NCI-H748 treated with DMSO at 0.1 percent for 48 hours (cell line): ENCODE measurements around the gene COPS2.
A peak's percentile ranks its signal among the peaks of the same experiment; 100 is the strongest.
"Not testable (repeated sequence)": the region's sequence is repeated elsewhere in the genome, so short reads cannot be mapped to it uniquely, and the experiment has no call there.

ENCODE experiments used
- DNase-seq: peaks from one replicate; lab custom pipeline; 2025; lab: John Stamatoyannopoulos, UW

The COPS2 gene

GRCh38 chr15:49155110-49155833, at the start of gene COPS2:
Gene COPS2 (minus strand): TSS chr15:49155599. CDS start chr15:49155578, 21 bp downstream.
- DNase-seq, result peak; percentile 83

- no peak for DNase-seq
These were observed 44.9 kb upstream of the COPS2 start for GRCh38 chr15:49200347-49200746.

- DNase-seq, result no peak
These were observed 44.3 kb upstream of the COPS2 start for GRCh38 chr15:49199666-49200065.

GRCh38 chr15:49196856-49197255, 41.5 kb upstream of the COPS2 start:
- no peak for DNase-seq

- DNase-seq, result no peak
These were observed 36.5 kb upstream of the COPS2 start for GRCh38 chr15:49191892-49192291.

- DNase-seq, result no peak
These were observed 35.2 kb upstream of the COPS2 start for GRCh38 chr15:49190586-49190985.

- DNase-seq, result no peak
These were observed 34.2 kb upstream of the COPS2 start for GRCh38 chr15:49189631-49190030.

GRCh38 chr15:49188933-49189332, 33.5 kb upstream of the COPS2 start:
- DNase-seq, result no peak

- no peak for DNase-seq
These were observed 32.3 kb upstream of the COPS2 start for GRCh38 chr15:49187549-49188245.

GRCh38 chr15:49185473-49185872, 30.1 kb upstream of the COPS2 start:
- no peak for DNase-seq

GRCh38 chr15:49183741-49184140, 28.3 kb upstream of the COPS2 start:
- DNase-seq, result not testable (repeated sequence)

- no peak for DNase-seq
These were observed 26.7 kb upstream of the COPS2 start for GRCh38 chr15:49182128-49182527.

- no peak for DNase-seq
These were observed 24.2 kb upstream of the COPS2 start for GRCh38 chr15:49179433-49180190.

- DNase-seq, result no peak
These were observed 23.1 kb upstream of the COPS2 start for GRCh38 chr15:49178497-49178896.

- not testable (repeated sequence) for DNase-seq
These were observed 20.4 kb upstream of the COPS2 start for GRCh38 chr15:49175582-49176397.

GRCh38 chr15:49174902-49175301, 19.5 kb upstream of the COPS2 start:
- no peak for DNase-seq

- DNase-seq, result no peak
These were observed 16.4 kb upstream of the COPS2 start for GRCh38 chr15:49171790-49172189.

GRCh38 chr15:49169880-49170597, 14.6 kb upstream of the COPS2 start, which contains the start of gene GALK2:
Gene GALK2 (plus strand): TSS chr15:49170247. CDS start chr15:49170323, 76 bp downstream.
- peak; percentile 53 for DNase-seq

- no peak for DNase-seq
These were observed 12.6 kb upstream of the COPS2 start for GRCh38 chr15:49168016-49168415.

- no peak for DNase-seq
These were observed 9.5 kb upstream of the COPS2 start for GRCh38 chr15:49164865-49165264.

GRCh38 chr15:49163678-49164077, 8.3 kb upstream of the COPS2 start:
- no peak for DNase-seq
